HG03575 (cell line): ENCODE results near the gene KCNC1.

ENCODE experiments used
- ATAC-seq: cut with Tn5 transposase; IDR thresholded peaks from one replicate; pipeline ENCODE4 v1.9.1; 2021; ENCODE audit not compliant: unreplicated experiment, insufficient number of reproducible peaks, low FRiP score; ENCODE audit errors: extremely low read depth

KCNC1 gene

DNA sequence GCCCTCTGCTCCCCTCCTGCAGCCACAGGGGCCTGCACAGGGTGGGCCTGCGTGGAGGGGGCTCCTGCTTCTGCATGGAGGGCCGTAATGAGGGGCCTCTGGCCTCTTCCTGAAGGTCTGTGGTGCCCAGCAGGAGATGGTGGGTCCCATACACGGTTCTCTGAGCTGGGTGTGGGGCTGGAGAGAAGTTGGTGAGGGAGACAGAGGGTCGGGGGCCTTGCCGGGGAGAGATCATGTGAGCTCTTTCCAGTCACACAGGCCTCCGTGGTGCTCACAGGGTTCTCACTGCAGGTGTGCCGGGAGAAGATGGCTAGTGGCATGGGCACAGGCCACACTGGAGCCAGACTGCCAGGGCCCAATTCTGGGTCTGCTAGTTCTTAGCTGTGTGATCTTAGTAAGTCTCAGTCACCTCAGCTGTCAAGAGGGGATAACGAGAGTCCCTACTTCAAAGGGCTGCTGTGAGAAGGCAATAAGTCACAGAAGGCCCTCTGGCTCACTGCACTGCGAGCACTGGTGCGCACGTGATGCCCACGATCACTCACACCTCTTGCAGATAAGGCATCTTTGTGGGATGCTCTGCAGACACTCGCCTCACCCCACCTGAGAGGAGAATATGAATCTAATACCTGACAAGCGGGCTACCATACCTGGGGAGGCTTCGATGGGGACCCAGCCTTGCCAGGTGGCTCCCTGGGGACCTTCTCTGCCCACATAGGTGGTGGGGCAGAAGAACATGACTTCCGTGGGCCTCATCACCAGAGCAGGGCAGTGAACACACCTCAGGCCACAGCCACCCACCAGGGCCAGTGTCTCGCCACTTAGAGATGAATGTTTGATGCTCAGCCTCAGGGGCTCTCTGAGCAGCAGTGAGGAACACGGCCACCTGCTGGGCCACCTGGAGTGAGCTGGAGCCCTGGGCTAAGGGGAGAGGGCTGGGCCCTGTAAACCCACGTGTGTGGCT lies 14.5 kb downstream of the KCNC1 start:
- no peak for ATAC-seq

DNA sequence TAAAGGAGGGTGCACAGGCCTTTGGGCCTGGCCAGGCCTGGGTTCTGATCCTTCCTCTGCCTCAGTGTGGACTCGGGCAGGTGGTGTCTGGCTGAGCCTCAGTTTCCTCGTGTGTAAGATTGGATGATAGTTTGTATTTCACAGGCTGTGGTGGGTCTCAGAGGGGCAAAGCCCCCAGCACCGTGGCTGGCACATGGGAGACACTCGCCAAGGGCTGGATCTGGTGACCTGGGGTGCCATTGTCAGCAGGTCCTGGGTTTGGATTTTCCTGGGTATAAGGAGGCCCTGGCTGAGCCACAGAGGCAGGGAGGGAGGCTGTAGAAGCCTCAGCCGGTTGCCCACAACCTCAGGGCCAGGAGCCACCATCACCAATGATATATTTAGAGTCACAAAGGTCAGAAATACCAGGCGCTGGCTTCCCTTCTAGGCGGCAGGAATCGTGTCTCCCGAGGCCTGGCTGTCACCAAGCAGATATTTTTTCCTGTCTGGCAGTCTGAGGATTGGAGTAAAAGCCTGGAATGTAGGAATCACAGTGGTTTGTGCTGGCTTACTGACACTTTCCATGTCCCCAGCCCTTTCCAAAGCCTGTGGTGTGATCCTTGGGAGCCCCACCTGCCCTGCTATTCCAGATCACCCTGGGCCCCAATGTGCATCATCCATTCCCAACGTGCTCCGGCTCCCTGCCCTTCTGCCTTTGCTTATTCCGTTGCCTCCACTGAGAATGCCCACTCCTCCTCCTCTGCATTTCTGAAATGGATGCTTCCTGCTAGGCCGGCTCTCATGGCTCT lies 15.6 kb downstream of the KCNC1 start:
- ATAC-seq, result no peak

DNA sequence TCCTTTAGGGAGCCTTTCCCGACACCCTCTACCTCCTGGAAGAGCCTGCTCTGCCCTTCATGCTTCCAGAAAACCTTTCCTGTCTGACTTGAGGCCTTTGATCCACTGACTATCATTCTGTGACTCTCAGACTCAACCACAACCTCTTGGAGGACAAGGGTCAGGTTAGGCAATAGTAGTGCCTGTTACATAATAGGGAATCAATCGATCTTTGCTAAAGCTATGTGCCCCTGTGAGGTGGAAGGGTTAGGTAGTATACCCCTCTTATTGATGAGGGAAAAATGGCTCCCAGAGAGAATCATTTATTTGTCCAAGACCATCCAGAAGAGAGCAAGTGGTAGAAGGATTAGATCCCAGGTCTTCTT lies 16.2 kb downstream of the KCNC1 start:
- ATAC-seq, result no peak

- ATAC-seq, result no peak
Measured at GRCh38 chr11:17751558-17751957, 17.0 kb downstream of the KCNC1 start.

- no peak for ATAC-seq
Measured at GRCh38 chr11:17752144-17752543, 17.6 kb downstream of the KCNC1 start.

- ATAC-seq, result no peak
Measured at GRCh38 chr11:17753153-17753552, 18.6 kb downstream of the KCNC1 start.

GRCh38 chr11:17753641-17754040 lies 19.1 kb downstream of the KCNC1 start:
- no peak for ATAC-seq

DNA sequence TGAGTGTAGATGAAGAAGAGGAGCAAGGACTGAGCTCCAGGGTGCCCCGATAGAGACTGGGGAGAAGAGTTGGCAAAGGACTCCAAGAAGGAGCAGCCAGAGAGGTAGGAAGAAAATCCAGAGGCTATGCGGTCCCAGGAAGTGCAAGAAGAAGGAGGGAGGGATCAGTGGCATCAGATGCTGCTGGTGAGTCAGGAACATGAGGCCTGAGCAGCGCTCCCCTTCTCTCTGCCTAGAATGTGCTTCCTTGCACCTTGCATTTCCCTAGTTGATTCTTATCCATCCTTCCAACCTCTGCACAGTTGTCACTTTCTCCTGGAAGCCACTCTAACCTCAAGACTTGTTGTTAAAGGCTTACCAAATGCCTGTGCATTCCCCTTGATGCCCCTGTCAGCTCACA lies 21.3 kb downstream of the KCNC1 start:
- ATAC-seq, result no peak

GRCh38 chr11:17760102-17761029 lies 25.8 kb downstream of the KCNC1 start:
- no peak for ATAC-seq

GRCh38 chr11:17762309-17762974 lies 27.9 kb downstream of the KCNC1 start:
- no peak for ATAC-seq

GRCh38 chr11:17763244-17763643 lies 28.7 kb downstream of the KCNC1 start:
- no peak for ATAC-seq

- ATAC-seq, result no peak
Measured at GRCh38 chr11:17763703-17764102, 29.1 kb downstream of the KCNC1 start.

DNA sequence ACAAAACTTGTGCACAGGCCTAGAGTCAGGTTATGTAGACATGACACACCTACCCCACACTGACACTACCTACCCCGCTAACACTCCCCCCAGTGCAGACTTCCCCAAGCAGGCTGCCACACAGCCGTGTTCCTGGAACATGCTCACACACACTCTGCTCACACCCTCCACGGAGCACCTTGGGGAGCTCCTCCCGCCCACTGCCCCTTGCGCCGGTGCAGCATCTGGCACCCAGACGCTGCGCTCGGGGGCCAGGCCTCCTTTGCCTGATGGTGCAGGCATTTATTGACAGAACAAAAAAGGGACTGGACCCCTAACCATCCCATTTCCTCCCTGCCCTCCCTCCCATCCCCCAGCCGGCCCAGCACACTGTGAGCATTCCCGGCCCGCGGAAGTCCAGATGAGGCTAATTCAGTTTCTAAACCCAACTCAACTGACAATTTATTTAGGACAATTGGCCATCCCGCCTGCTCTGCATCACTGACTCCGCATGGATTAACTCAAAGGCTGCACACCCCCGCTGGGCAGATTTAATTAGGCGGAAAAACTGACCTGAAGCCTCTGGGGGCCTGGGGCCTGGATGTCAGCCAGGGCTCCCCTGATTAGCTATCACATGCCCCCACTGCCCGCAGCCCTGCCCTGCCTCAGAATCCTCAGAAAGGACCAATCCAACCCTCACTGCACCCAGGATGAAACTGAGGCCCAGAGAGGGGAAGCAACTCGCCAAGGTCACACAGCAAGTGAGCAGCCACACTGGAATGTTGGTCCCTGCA lies 30.1 kb downstream of the KCNC1 start:
- ATAC-seq, result no peak

DNA sequence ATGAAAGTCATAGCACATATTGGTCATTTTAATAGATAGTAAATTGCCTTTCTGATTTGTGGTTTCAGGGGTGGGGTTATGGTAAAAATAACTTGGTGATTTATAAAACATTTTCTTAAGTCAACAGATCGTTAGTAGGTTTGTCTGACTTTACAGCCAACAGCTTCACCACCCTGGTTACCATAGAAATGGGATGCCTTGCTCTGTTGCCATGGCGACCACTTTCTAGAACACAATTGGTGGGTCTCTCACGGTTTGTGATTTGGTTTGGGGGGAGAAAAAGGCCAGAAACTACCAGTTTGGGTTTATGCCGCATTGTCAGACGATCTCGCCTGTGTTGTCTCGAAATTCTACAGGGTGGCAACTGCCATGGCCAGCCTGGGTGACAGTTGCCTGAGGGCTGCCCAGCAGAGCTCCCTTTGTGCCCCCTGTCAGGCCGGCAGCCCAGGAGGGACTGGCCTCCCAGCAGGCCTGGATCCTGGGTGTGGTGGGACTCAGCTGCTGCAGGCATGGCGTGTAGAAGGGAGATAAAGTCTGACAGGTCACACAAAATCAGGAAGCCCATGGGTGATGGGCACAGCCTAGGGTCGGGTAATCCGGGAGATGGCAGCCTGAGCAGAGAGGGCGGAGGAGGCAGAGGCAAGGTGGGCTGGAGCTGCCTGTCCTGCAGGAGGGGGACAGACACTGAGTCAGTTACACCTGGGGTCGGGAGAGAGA lies 30.9 kb downstream of the KCNC1 start:
- ATAC-seq, result no peak

DNA sequence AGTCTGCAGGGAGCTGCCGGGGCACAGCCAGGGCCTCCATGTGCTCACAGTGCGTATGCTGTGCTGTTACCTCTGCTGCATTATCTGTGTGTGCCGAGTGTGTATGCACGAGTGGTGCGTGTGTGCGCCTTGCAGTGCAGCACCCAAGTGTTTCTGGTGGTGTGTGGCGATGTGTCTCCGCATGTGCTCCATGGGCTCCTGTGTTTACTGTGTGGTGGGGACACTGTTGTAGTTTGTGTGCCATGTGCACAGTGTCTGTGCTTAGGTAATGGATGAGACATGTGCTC lies 31.4 kb downstream of the KCNC1 start:
- ATAC-seq, result no peak

DNA sequence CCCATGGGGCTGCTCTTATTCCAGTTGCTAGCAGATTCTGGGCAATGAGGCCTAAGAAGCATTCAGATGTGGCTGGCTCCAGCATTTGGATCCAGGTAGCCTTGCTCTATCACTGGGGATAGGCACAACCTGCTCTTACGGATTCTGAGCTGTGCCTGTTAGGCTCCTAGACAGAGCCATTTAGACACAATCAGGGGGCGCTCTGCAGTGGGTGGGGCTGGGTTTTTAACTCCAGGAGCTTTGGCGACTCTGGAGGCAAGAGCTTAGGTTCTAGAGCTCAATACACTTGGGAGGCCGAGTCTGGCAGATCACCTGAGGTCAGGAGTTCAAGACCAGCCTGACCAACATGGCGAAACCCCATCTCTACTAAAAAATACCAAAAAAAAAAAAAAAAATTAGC lies 32.0 kb downstream of the KCNC1 start:
- ATAC-seq, result no peak

DNA sequence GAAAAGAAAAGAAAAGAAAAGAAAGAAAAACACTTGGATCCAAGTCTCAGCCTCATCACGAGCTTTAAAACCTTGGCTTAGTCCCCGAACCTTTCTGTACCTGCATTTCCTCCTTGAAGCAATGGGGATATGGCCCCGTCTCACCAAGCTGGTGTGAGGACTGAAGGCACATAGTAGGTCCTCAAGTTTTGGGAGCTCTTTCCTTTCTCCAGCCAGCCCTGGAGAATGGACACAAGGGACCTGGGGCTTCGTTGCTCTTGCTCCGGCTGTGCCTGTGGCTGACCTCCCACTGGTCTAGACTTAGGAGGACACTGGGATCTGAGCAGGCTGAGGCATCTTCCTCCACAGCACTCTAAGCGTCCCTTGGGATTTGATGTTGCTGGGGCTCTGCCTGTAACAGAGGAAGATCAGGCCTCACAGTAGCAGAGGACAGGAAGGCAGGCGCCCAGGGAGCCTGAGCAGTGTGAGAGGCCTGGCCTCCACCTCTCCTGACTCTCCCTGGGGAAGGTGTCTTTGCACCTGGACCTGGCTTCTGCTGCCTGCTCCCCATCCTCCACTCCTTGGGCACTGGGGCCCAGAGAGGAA lies 32.8 kb downstream of the KCNC1 start:
- ATAC-seq, result no peak
